LHCN-M2 (cell line): ENCODE data around the gene TACC2. TPM values are rescaled to one million over a fixed set of nuclear protein-coding genes. Genes with fewer than 3 reads are reported as not detected.
A peak's percentile ranks its signal among the peaks of the same experiment; 100 is the strongest.

Experiments
- DNase-seq: peaks from one replicate; pipeline ENCODE4 v3.0.0-alpha.2; 2012; ENCODE audit warnings: low read depth
- total RNA-seq: library from RNA; depleted of rRNA; stranded (reverse); fragments of >200 nt; gene quantifications from 2 replicates; pipeline ENCODE4 v1.2.3, GENCODE V29; 2014

Gene TACC2
- total RNA-seq, 1 experiment from 2014 or later = 11.3 TPM

GRCh38 chr10:122029499-122030199, 40.7 kb downstream of the TACC2 start:
- DNase-seq = no peak

- no peak for DNase-seq
Measured at GRCh38 chr10:122030200-122030552, 41.2 kb downstream of the TACC2 start.

GRCh38 chr10:122033224-122033926, 44.4 kb downstream of the TACC2 start:
- DNase-seq = no peak

GRCh38 chr10:122034149-122034756, 45.3 kb downstream of the TACC2 start:
- DNase-seq = peak; percentile 70

- no peak for DNase-seq
Measured at GRCh38 chr10:122040786-122041185, 51.8 kb downstream of the TACC2 start.

- no peak for DNase-seq
Measured at GRCh38 chr10:122042836-122043235, 53.9 kb downstream of the TACC2 start.

- peak; percentile 71 for DNase-seq
Measured at GRCh38 chr10:122044045-122044661, 55.2 kb downstream of the TACC2 start.

- DNase-seq = peak; percentile 48
Measured at GRCh38 chr10:122044713-122045112, 55.8 kb downstream of the TACC2 start.

GRCh38 chr10:122045212-122045611, 56.2 kb downstream of the TACC2 start:
- no peak for DNase-seq

- no peak for DNase-seq
Measured at GRCh38 chr10:122047560-122047959, 58.6 kb downstream of the TACC2 start.

- no peak for DNase-seq
Measured at GRCh38 chr10:122049076-122049475, 60.1 kb downstream of the TACC2 start.

- no peak for DNase-seq
Measured at GRCh38 chr10:122050311-122050710, 61.3 kb downstream of the TACC2 start.

- no peak for DNase-seq
Measured at GRCh38 chr10:122050811-122051210, 61.8 kb downstream of the TACC2 start.

GRCh38 chr10:122051609-122052385, 62.8 kb downstream of the TACC2 start:
- peak; percentile 79 for DNase-seq

- no peak for DNase-seq
Measured at GRCh38 chr10:122052701-122053100, 63.7 kb downstream of the TACC2 start.

GRCh38 chr10:122053314-122053713, 64.4 kb downstream of the TACC2 start:
- no peak for DNase-seq

- no peak for DNase-seq
Measured at GRCh38 chr10:122054048-122055025, 65.4 kb downstream of the TACC2 start.

GRCh38 chr10:122055252-122055651, 66.3 kb downstream of the TACC2 start:
- no peak for DNase-seq

GRCh38 chr10:122056431-122057094, 67.6 kb downstream of the TACC2 start:
- no peak for DNase-seq
